Smooth muscle cell (in vitro differentiated cells): Measurements from ENCODE around the gene C1orf21. TPM values are rescaled to one million over a fixed set of nuclear protein-coding genes. Genes with fewer than 3 reads are reported as not detected.

ENCODE experiments used
- DNase-seq: peaks from one replicate; lab custom pipeline; 2025; ENCODE audit not compliant: unreplicated experiment; lab: John Stamatoyannopoulos, UW
- H2AFZ ChIP-seq: fragments of 200-600 bp; sonication (generic); 2 replicates; pipeline ENCODE4 v1.6.0; 2016; ENCODE audit warnings: antibody characterized with exemption, low read depth, mild to moderate bottlenecking
- H3F3A ChIP-seq: fragments of 200-600 bp; sonication (generic); 2 replicates; pipeline ENCODE4 v1.6.0; 2017; ENCODE audit warnings: antibody characterized with exemption, low read depth
- H3K27ac ChIP-seq: fragments of 200-600 bp; sonication (generic); 2 replicates; pipeline ENCODE4 v1.5.1; 2016; ENCODE audit warnings: low read depth, mild to moderate bottlenecking
- H3K27me3 ChIP-seq: fragments of 200-600 bp; sonication (generic); 2 replicates; pipeline ENCODE4 v1.6.1; 2016; ENCODE audit warnings: low read depth, mild to moderate bottlenecking
- H3K36me3 ChIP-seq: fragments of 200-600 bp; sonication (generic); 2 replicates; pipeline ENCODE4 v1.5.1; 2016; ENCODE audit warnings: low read depth
- H3K4me1 ChIP-seq: fragments of 200-600 bp; sonication (generic); 2 replicates; pipeline ENCODE4 v1.5.1; 2016; ENCODE audit warnings: low read depth
- H3K4me2 ChIP-seq: fragments of 200-600 bp; sonication (generic); 2 replicates; pipeline ENCODE4 v1.6.0; 2016; ENCODE audit warnings: mild to moderate bottlenecking
- H3K4me3 ChIP-seq: fragments of 200-600 bp; sonication (generic); 2 replicates; pipeline ENCODE4 v1.5.1; 2016; ENCODE audit warnings: mild to moderate bottlenecking
- H3K79me2 ChIP-seq: fragments of 200-600 bp; sonication (generic); 2 replicates; pipeline ENCODE4 v1.6.0; 2016; ENCODE audit warnings: low read depth, mild to moderate bottlenecking
- H3K9ac ChIP-seq: fragments of 200-600 bp; sonication (generic); 2 replicates; pipeline ENCODE4 v1.6.0; 2016; ENCODE audit warnings: low read depth
- H3K9me3 ChIP-seq: fragments of 200-600 bp; sonication (generic); replicated peaks from 2 replicates; pipeline ENCODE4 v1.5.1; 2016; ENCODE audit warnings: low read depth
- H4K20me1 ChIP-seq: fragments of 200-600 bp; sonication (generic); 2 replicates; pipeline ENCODE4 v1.6.0; 2016; ENCODE audit warnings: low read depth
- WGBS: methylation state at CpG from one replicate; pipeline ENCODE4 v1.1.7; 2016; ENCODE audit warnings: low lambda C conversion rate; 5-methylcytosine and 5-hydroxymethylcytosine counted together
- polyA plus RNA-seq: library from polyadenylated mRNA; unstranded; fragments of >200 nt; fragmentation: Nextera tagmentation; extraction: Ambion mirVana; gene quantifications from 2 replicates; pipeline ENCODE4 v1.2.1, GENCODE V29; 2016
- total RNA-seq: library from RNA; depleted of rRNA; stranded (reverse); fragments of >200 nt; gene quantifications from 2 replicates; pipeline ENCODE4 v1.2.3, GENCODE V29; 2014
- TF ChIP-seq, protein P1 (sequence below): fragments of 200-600 bp; sonication (generic); IDR thresholded peaks from 2 replicates; pipeline ENCODE4 v1.5.1; 2017; ENCODE audit warnings: borderline replicate concordance, mild to moderate bottlenecking, antibody characterized with exemption; ENCODE audit not compliant: insufficient read depth, poor library complexity, severe bottlenecking

Gene C1orf21
- total and polyA plus RNA-seq, 2 experiments from 2014 or later: 24.2 to 39.4 TPM

- H3K79me2 ChIP-seq: peaks cover 25% of the 10 kb centered on the region
- no peak overlapping the region for H3K4me3 ChIP-seq
- DNase-seq: no peak
- no peaks in the 10 kb centered on the region for H3K36me3 ChIP-seq
- no peak overlapping the region for H3K27ac ChIP-seq
- no peaks in the 10 kb centered on the region for H3K4me1 ChIP-seq
- no peaks in the 10 kb centered on the region for H3F3A ChIP-seq
- no peak overlapping the region for H2AFZ ChIP-seq
- no peaks in the 10 kb centered on the region for H3K9me3 ChIP-seq
- WGBS: 58% methylated on average over 7 of the region's 7 CpGs
- H3K9ac ChIP-seq: no peak overlapping the region
- H3K4me2 ChIP-seq: no peak overlapping the region
- no peaks in the 10 kb centered on the region for H3K27me3 ChIP-seq
- TF ChIP-seq, protein P1, sequence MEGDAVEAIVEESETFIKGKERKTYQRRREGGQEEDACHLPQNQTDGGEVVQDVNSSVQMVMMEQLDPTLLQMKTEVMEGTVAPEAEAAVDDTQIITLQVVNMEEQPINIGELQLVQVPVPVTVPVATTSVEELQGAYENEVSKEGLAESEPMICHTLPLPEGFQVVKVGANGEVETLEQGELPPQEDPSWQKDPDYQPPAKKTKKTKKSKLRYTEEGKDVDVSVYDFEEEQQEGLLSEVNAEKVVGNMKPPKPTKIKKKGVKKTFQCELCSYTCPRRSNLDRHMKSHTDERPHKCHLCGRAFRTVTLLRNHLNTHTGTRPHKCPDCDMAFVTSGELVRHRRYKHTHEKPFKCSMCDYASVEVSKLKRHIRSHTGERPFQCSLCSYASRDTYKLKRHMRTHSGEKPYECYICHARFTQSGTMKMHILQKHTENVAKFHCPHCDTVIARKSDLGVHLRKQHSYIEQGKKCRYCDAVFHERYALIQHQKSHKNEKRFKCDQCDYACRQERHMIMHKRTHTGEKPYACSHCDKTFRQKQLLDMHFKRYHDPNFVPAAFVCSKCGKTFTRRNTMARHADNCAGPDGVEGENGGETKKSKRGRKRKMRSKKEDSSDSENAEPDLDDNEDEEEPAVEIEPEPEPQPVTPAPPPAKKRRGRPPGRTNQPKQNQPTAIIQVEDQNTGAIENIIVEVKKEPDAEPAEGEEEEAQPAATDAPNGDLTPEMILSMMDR: peak; percentile 44
- H4K20me1 ChIP-seq: peaks cover 25% of the 10 kb centered on the region
These were observed 78.8 kb downstream of the C1orf21 start for GRCh38 chr1:184465489-184466146.

- TF ChIP-seq, protein P1: no peak
- H3K27me3 ChIP-seq: no peaks in the 10 kb centered on the region
- no peaks in the 10 kb centered on the region for H3K9me3 ChIP-seq
- H3K4me2 ChIP-seq: no peak overlapping the region
- no peak overlapping the region for H3K9ac ChIP-seq
- H3K27ac ChIP-seq: no peak overlapping the region
- no peaks in the 10 kb centered on the region for H3K4me1 ChIP-seq
- no peak for DNase-seq
- peaks cover 24% of the 10 kb centered on the region for H4K20me1 ChIP-seq
- H3F3A ChIP-seq: no peaks in the 10 kb centered on the region
- no peaks in the 10 kb centered on the region for H3K36me3 ChIP-seq
- H2AFZ ChIP-seq: no peak overlapping the region
- H3K4me3 ChIP-seq: no peak overlapping the region
- peaks cover 26% of the 10 kb centered on the region for H3K79me2 ChIP-seq
These were observed 80.5 kb downstream of the C1orf21 start for GRCh38 chr1:184467295-184467694.

DNA sequence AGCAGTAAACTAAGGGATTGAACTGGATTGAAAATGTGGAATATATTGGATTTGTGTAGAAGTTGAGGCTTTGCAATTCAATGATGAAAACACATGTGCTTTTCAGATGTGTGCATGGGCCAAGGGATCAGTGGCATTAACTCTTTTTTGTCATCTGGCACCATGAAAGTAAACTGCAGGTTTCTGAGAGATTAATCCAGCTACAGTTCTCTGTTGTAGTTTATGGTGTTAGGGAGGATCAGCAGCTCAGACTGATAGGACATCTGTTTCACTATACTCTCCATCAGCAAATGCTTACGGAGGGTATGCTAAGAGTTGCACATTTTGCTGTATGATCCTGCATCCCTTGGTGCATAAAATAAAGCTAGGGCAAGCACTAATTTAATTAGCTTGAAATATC, 82.6 kb downstream of the C1orf21 start:
- Histone ChIP-seq H3K27ac (no peak overlapping the region), H2AFZ (no peak overlapping the region)

More for the DNA sequence above, 82.6 kb downstream of the C1orf21 start:
- Histone ChIP-seq H3K9ac (no peak overlapping the region), H3F3A (no peaks in the 10 kb centered on the region), H3K36me3 (no peaks in the 10 kb centered on the region), H3K4me3 (no peak overlapping the region), H3K9me3 (no peaks in the 10 kb centered on the region), H3K4me2 (no peak overlapping the region), H3K79me2 (peaks cover 29% of the 10 kb centered on the region), H3K4me1 (peaks cover 7% of the 10 kb centered on the region), H3K27me3 (no peaks in the 10 kb centered on the region), H4K20me1 (peaks cover 31% of the 10 kb centered on the region)
- DNase-seq: no peak
- TF ChIP-seq, protein P1: no peak
- whole genome bisulfite sequencing: 37% methylated on average over 1 of the region's 1 CpG
